Neural cell (in vitro differentiated cells): ENCODE results near the gene SNAP29.

Experiments used
- EP300 ChIP-seq: fragments of 450-650 bp; conservative IDR thresholded peaks from 2 replicates; pipeline ENCODE4 v1.6.1; 2014; ENCODE audit warnings: antibody characterized with exemption, mild to moderate bottlenecking, moderate library complexity; ENCODE audit not compliant: poor library complexity, severe bottlenecking
- EZH2 ChIP-seq: fragments of 200-600, 300-800 bp; shearing (Covaris generic), sonication (generic); IDR thresholded peaks from 2 replicates; pipeline ENCODE4 v1.6.1; 2014; ENCODE audit warnings: antibody characterized with exemption, low read length, borderline replicate concordance, mild to moderate bottlenecking; ENCODE audit not compliant: insufficient read depth, poor library complexity, severe bottlenecking
- POLR2AphosphoS5 ChIP-seq: IDR thresholded peaks from 2 replicates; pipeline ENCODE4 v1.6.1; 2012
- RAD21 ChIP-seq: fragments of 450-650 bp; conservative IDR thresholded peaks from 2 replicates; pipeline ENCODE4 v1.6.1; 2014; ENCODE audit warnings: antibody characterized with exemption, mild to moderate bottlenecking, moderate library complexity
- REST ChIP-seq: IDR thresholded peaks from 2 replicates; pipeline ENCODE4 v1.6.1; 2012; ENCODE audit warnings: borderline replicate concordance
- TAF1 ChIP-seq: IDR thresholded peaks from 2 replicates; pipeline ENCODE4 v1.6.1; 2012; ENCODE audit warnings: low read depth
- TF ChIP-seq, protein P1 (sequence below): fragments of 450-650 bp; IDR thresholded peaks from 2 replicates; pipeline ENCODE4 v1.5.1; 2014; ENCODE audit warnings: antibody characterized with exemption, mild to moderate bottlenecking, moderate library complexity; ENCODE audit not compliant: poor library complexity, severe bottlenecking

GRCh38 chr22:20866736-20867135, 7.9 kb downstream of the SNAP29 start:
- TF ChIP-seq, protein P1, sequence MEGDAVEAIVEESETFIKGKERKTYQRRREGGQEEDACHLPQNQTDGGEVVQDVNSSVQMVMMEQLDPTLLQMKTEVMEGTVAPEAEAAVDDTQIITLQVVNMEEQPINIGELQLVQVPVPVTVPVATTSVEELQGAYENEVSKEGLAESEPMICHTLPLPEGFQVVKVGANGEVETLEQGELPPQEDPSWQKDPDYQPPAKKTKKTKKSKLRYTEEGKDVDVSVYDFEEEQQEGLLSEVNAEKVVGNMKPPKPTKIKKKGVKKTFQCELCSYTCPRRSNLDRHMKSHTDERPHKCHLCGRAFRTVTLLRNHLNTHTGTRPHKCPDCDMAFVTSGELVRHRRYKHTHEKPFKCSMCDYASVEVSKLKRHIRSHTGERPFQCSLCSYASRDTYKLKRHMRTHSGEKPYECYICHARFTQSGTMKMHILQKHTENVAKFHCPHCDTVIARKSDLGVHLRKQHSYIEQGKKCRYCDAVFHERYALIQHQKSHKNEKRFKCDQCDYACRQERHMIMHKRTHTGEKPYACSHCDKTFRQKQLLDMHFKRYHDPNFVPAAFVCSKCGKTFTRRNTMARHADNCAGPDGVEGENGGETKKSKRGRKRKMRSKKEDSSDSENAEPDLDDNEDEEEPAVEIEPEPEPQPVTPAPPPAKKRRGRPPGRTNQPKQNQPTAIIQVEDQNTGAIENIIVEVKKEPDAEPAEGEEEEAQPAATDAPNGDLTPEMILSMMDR: no peak
- no peak for TF ChIP-seq POLR2AphosphoS5
- no peak for TF ChIP-seq EP300
- TF ChIP-seq RAD21: no peak
- no peak for TF ChIP-seq EZH2
- no peak for TF ChIP-seq TAF1
- TF ChIP-seq REST: no peak
